GM12878 (cell line): ENCODE data around the gene THTPA. TPM values are rescaled to one million over a fixed set of nuclear protein-coding genes. Genes with fewer than 3 reads are reported as not detected.

Experiments used
- ATAC-seq: fragments of 200-7000 bp; cut with Tn5 transposase; 3 replicates; pipeline ENCODE4 v1.9.1; 2020; ENCODE audit warnings: mild to moderate bottlenecking, moderate library complexity
- BruUV-seq: library from RNA; stranded (reverse); fragments of 400-500 nt; replicated peaks from 2 replicates; lab custom pipeline; 2021; lab: Mats Ljungman, UMichigan
- CTCF ChIA-PET: fragments of 300-600 bp; sonication (Branson Sonifier 250); formaldehyde crosslinking; extraction: SDS; loops from one replicate; lab custom pipeline; 2021; ENCODE audit warnings: inconsistent platforms; lab: Yijun Ruan, JAX
- POLR2A ChIA-PET: fragments of 350-600 bp; formaldehyde crosslinking; extraction: SDS; loops from one replicate; lab custom pipeline; 2021; ENCODE audit warnings: inconsistent platforms; lab: Charles Lee
- RAD21 ChIA-PET: fragments of 300-600 bp; sonication (Branson Sonifier 250); formaldehyde crosslinking; loops from one replicate; lab custom pipeline; 2023; ENCODE audit warnings: antibody characterized with exemption; ENCODE audit not compliant: unreplicated experiment; lab: Charles Lee
- SMC1A ChIA-PET: fragments of 300-600 bp; sonication (Branson Sonifier 250); formaldehyde crosslinking; loops from one replicate; lab custom pipeline; 2023; ENCODE audit not compliant: unreplicated experiment, uncharacterized antibody; lab: Charles Lee
- DNase-seq: peaks from one replicate; pipeline ENCODE4 v3.0.0-alpha.2; 2011; ENCODE audit warnings: low read depth, low spot score
- FAIRE-seq: peaks from 3 replicates; lab custom pipeline; 2011; peaks lifted over from hg19 to GRCh38; lab: Jason Lieb, UNC
- H2AFZ ChIP-seq: 2 replicates; pipeline ENCODE4 v1.6.0; 2011; ENCODE audit warnings: low read depth, low read length, control low read depth; ENCODE audit not compliant: control insufficient read depth
- H3K27ac ChIP-seq: 2 replicates; pipeline ENCODE4 v1.5.1; 2011; ENCODE audit warnings: control low read depth; ENCODE audit not compliant: control insufficient read depth, insufficient read depth
- H3K27me3 ChIP-seq, 2 experiments: replicated peaks in 1 of 2; 2 replicates each; pipeline versions ENCODE4 v1.6.0 to v1.6.1; 2011; ENCODE audit warnings: low read length in 1 of 2; ENCODE audit not compliant: control insufficient read depth in 2 of 2, insufficient read depth in 2 of 2
- H3K36me3 ChIP-seq, 2 experiments: 2 replicates each; pipeline ENCODE4 v1.5.1; 2011; ENCODE audit warnings: low read length in 1 of 2; ENCODE audit not compliant: control insufficient read depth in 2 of 2, insufficient read depth in 2 of 2
- H3K4me1 ChIP-seq: 2 replicates; pipeline ENCODE4 v1.6.1; 2011; ENCODE audit warnings: mild to moderate bottlenecking, low read length, moderate library complexity, mixed read lengths; ENCODE audit not compliant: control insufficient read depth, insufficient read depth
- H3K4me2 ChIP-seq: 2 replicates; pipeline ENCODE4 v1.6.0; 2011; ENCODE audit warnings: control low read depth; ENCODE audit not compliant: control insufficient read depth, insufficient read depth
- H3K4me3 ChIP-seq: fragments of 200-600 bp; sonication (generic); 2 replicates; pipeline ENCODE4 v1.5.1; 2016
- H3K79me2 ChIP-seq: 2 replicates; pipeline ENCODE4 v1.6.0; 2011; ENCODE audit warnings: low read length; ENCODE audit not compliant: control insufficient read depth, insufficient read depth
- H3K9ac ChIP-seq: 2 replicates; pipeline ENCODE4 v1.8.0; 2011; ENCODE audit warnings: low read length, control low read depth, mixed read lengths; ENCODE audit not compliant: control insufficient read depth, insufficient read depth
- H3K9me3 ChIP-seq: replicated peaks from 3 replicates; pipeline ENCODE4 v1.5.1; 2011; ENCODE audit warnings: mild to moderate bottlenecking, low read length; ENCODE audit not compliant: control insufficient read depth, insufficient read depth
- H4K20me1 ChIP-seq: 2 replicates; pipeline ENCODE4 v1.6.0; 2011; ENCODE audit not compliant: control insufficient read depth, insufficient read depth
- CREB1 ChIP-seq: IDR thresholded peaks from 2 replicates; pipeline ENCODE4 v1.6.1; 2012; ENCODE audit warnings: low read depth, mild to moderate bottlenecking, inconsistent platforms
- CREM ChIP-seq: IDR thresholded peaks from 2 replicates; pipeline ENCODE4 v1.6.1; 2014; ENCODE audit warnings: antibody characterized with exemption, low read depth
- DPF2 ChIP-seq: fragments of 450-650 bp; IDR thresholded peaks from 2 replicates; pipeline ENCODE4 v1.6.1; 2017; ENCODE audit warnings: mild to moderate bottlenecking
- ESRRA ChIP-seq: IDR thresholded peaks from 2 replicates; pipeline ENCODE4 v1.6.1; 2012; ENCODE audit warnings: mild to moderate bottlenecking, low read length, improper control_type of control experiment
- IKZF1 ChIP-seq: fragments of 450-650 bp; conservative IDR thresholded peaks from 2 replicates; pipeline ENCODE4 v1.6.1; 2017; ENCODE audit warnings: antibody characterized with exemption, mild to moderate bottlenecking
- MEF2A ChIP-seq: IDR thresholded peaks from 2 replicates; pipeline ENCODE4 v1.6.1; 2011; ENCODE audit warnings: low read depth, mild to moderate bottlenecking, low read length, moderate library complexity; ENCODE audit not compliant: insufficient read depth
- NRF1 ChIP-seq: conservative IDR thresholded peaks from 2 replicates; pipeline ENCODE4 v1.6.1; 2011; ENCODE audit warnings: mild to moderate bottlenecking, low read depth, low read length, improper control_type of control experiment
- RUNX3 ChIP-seq: IDR thresholded peaks from 2 replicates; pipeline ENCODE4 v1.6.1; 2012; ENCODE audit warnings: low read length, inconsistent platforms
- YBX1 ChIP-seq: fragments of 450-650 bp; IDR thresholded peaks from 2 replicates; pipeline ENCODE4 v1.6.1; 2016; ENCODE audit warnings: antibody characterized with exemption
- ZZZ3 ChIP-seq: IDR thresholded peaks from 2 replicates; pipeline ENCODE4 v1.6.1; 2011; ENCODE audit warnings: low read depth; ENCODE audit not compliant: control insufficient read depth, insufficient read length
- WGBS: methylation state at CpG from one replicate; pipeline ENCODE4 v1.1.6; 2016; ENCODE audit warnings: low lambda C conversion rate; ENCODE audit not compliant: insufficient replicate concordance, insufficient coverage; ENCODE audit errors: missing lambda C conversion rate; 5-methylcytosine and 5-hydroxymethylcytosine counted together
- in situ Hi-C: fragments of 300-500 bp; cut with MboI; formaldehyde crosslinking; loops from 9 replicates; pipeline ENCODE4 v1.14.3; 2018; ENCODE audit warnings: mixed read lengths
- intact Hi-C: fragments of 100-400 bp; cut with micrococcal nuclease; formaldehyde crosslinking; loops from one replicate; pipeline ENCODE4 v1.14.2; 2022; ENCODE audit not compliant: unreplicated experiment
- polyA plus RNA-seq, 11 experiments: library from polyadenylated mRNA; depleted of rRNA in 4 of 11; unstranded in 6 of 11; stranded (reverse) in 5 of 11; fragments of >200 nt; fragmentation: Nextera tagmentation in 4 of 11; fragmentation: Illumina TruSeq in 1 of 11; extraction: Ambion mirVana in 4 of 11; extraction: Trizol in 1 of 11; gene quantifications; 1 replicate in 1 of 11; 2 replicates in 10 of 11; pipeline versions ENCODE4 v1.2.1 to v1.2.3, GENCODE V29; 2011 to 2016; ENCODE audit warnings: inconsistent platforms in 2 of 11, missing spikeins in 2 of 11, low read depth in 1 of 11
- total RNA-seq, 4 experiments: library from RNA; depleted of rRNA in 3 of 4; stranded (reverse); fragments of >200 nt in 3 of 4; fragmentation: Illumina TruSeq in 1 of 4; extraction: Trizol in 1 of 4; gene quantifications; 2 replicates each; pipeline versions ENCODE4 v1.2.1 to v1.2.3, GENCODE V29; 2013 to 2021
- TF ChIP-seq, protein P1 (sequence below): fragments of 450-650 bp; IDR thresholded peaks from 2 replicates; pipeline ENCODE4 v1.6.1; 2016; ENCODE audit warnings: mild to moderate bottlenecking, moderate library complexity, borderline replicate concordance
- TF ChIP-seq, protein P2 (sequence below): IDR thresholded peaks from 2 replicates; pipeline ENCODE4 v1.6.1; 2011; ENCODE audit warnings: low read depth, mild to moderate bottlenecking, low read length, moderate library complexity, borderline replicate concordance; ENCODE audit errors: extremely low read depth
- TF ChIP-seq, protein P3 (sequence below): IDR thresholded peaks from 2 replicates; pipeline ENCODE4 v1.6.1; 2011; ENCODE audit warnings: borderline replicate concordance, low read depth, mild to moderate bottlenecking, moderate library complexity, mixed read lengths, low read length; ENCODE audit not compliant: insufficient read depth; ENCODE audit errors: extremely low read length
- TF ChIP-seq, protein P4 (sequence below): fragments of 450-650 bp; IDR thresholded peaks from 2 replicates; pipeline ENCODE4 v1.6.1; 2016; ENCODE audit warnings: mild to moderate bottlenecking
- TF ChIP-seq, protein P5 (sequence below): fragments of 150-350 bp; IDR thresholded peaks from 2 replicates; pipeline ENCODE4 v1.6.1; 2014; ENCODE audit warnings: mild to moderate bottlenecking, low read depth, low read length

THTPA gene
- total and polyA plus RNA-seq, 10 of the 15 experiments (the other 5 are each of a cell fraction or from before 2014, with no cell fraction given): 3.1 to 24.9 (median 12.8) TPM

DNA sequence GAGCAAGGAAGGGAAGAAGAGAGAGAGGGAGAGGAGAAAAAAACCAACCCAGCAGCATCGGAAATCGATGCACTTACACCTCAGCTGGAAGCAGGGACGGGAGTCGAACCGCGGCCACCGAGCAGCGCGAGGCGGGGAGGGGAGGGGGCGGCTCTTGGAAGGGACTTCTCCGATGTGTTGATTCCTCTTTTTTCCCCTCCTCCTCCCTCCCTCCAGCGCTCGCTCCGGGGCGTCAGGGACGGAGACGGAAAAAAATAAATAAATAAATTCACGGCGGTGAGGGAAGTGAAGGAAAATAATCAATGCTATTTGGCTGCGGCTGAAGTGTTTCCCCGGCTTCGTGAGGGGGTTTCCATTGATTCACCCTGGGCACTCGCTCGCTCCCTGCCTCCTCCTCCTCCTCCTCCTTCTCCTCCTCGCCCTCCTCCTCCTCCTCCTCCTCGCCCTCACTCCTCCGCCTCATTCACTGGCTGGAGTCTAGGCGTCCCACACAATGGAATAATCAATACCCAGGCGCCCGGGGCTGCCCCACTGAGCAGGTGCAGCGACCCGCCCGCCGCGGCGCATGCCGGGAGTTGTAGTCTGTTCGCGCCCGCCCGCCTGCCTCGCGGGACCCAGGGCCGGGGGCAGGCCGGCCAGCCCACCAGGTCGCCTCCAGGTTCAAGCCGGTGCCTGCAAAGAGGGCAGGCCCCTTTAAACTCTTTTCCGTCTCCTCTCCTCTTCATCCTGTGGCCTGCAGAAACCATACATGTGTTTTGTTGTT lies 4.6 kb upstream of the THTPA start, which contains the start of gene ZFHX2:
TSS of gene ZFHX2 (minus strand) at position 500 of the 763 bp plus-strand sequence. CDS start 16,440 bp downstream, outside the sequence.
- Histone ChIP-seq H3K4me1 (no peaks in the 10 kb centered on the region), H3K4me3 (peak within 1 kb of the TSS; percentile 91), H3K9me3 (no peaks in the 10 kb centered on the region), H3K9ac (peak within 1 kb of the TSS; percentile 48), H3K4me2 (peak within 1 kb of the TSS; percentile 70), H3K36me3 (no peaks in the 10 kb centered on the region), H4K20me1 (no peaks in the 10 kb centered on the region), H3K27me3 (no peaks in the 10 kb centered on the region), H3K79me2 (peaks cover 4% of the 10 kb centered on the region), H2AFZ (peak within 1 kb of the TSS; percentile 71), H3K27ac (peak within 1 kb of the TSS; percentile 43)
- TSS peak; percentile 65 for BruUV-seq
- in situ Hi-C loops: no loop called here
- CTCF ChIA-PET: interaction anchor here (0.7 to 1.9 kb wide), 11 partner anchors 10 to 636 kb away, joined by 3 to 14 read pairs (median 3); partner anchors contain the start of gene PABPN1
- ATAC-seq: peak; percentile 77
- DNase-seq: no peak
- 1% methylated on average over 43 of the region's 49 CpGs for WGBS
- SMC1A ChIA-PET: interaction anchor here (1.2 to 1.4 kb wide), 3 partner anchors 16 to 74 kb away, joined by 3 to 5 read pairs (median 3); partner anchors contain the start of gene AP1G2
- POLR2A ChIA-PET: interaction anchor here (0.6 to 1.1 kb wide), 4 partner anchors 15 to 231 kb away, joined by 3 to 4 read pairs (median 3); partner anchors contain the start of gene PABPN1
- RAD21 ChIA-PET: no interaction called here
- intact Hi-C loops: no loop called here
- no peak for FAIRE-seq
- TF ChIP-seq, protein P1, sequence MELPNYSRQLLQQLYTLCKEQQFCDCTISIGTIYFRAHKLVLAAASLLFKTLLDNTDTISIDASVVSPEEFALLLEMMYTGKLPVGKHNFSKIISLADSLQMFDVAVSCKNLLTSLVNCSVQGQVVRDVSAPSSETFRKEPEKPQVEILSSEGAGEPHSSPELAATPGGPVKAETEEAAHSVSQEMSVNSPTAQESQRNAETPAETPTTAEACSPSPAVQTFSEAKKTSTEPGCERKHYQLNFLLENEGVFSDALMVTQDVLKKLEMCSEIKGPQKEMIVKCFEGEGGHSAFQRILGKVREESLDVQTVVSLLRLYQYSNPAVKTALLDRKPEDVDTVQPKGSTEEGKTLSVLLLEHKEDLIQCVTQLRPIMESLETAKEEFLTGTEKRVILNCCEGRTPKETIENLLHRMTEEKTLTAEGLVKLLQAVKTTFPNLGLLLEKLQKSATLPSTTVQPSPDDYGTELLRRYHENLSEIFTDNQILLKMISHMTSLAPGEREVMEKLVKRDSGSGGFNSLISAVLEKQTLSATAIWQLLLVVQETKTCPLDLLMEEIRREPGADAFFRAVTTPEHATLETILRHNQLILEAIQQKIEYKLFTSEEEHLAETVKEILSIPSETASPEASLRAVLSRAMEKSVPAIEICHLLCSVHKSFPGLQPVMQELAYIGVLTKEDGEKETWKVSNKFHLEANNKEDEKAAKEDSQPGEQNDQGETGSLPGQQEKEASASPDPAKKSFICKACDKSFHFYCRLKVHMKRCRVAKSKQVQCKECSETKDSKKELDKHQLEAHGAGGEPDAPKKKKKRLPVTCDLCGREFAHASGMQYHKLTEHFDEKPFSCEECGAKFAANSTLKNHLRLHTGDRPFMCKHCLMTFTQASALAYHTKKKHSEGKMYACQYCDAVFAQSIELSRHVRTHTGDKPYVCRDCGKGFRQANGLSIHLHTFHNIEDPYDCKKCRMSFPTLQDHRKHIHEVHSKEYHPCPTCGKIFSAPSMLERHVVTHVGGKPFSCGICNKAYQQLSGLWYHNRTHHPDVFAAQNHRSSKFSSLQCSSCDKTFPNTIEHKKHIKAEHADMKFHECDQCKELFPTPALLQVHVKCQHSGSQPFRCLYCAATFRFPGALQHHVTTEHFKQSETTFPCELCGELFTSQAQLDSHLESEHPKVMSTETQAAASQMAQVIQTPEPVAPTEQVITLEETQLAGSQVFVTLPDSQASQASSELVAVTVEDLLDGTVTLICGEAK: no peak
- TF ChIP-seq, protein P2, sequence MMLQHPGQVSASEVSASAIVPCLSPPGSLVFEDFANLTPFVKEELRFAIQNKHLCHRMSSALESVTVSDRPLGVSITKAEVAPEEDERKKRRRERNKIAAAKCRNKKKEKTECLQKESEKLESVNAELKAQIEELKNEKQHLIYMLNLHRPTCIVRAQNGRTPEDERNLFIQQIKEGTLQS: no peak
- TF ChIP-seq DPF2 (no peak), ZZZ3 (no peak), CREM (no peak), ESRRA (no peak), MEF2A (no peak), YBX1 (no peak), NRF1 (0 out of 2 replicates have a peak, but pooled peaks have one; percentile 12), IKZF1 (peak; percentile 88), RUNX3 (peak; percentile 35; the same call in 1 of the 2 replicates), CREB1 (no peak)
- TF ChIP-seq, protein P3, sequence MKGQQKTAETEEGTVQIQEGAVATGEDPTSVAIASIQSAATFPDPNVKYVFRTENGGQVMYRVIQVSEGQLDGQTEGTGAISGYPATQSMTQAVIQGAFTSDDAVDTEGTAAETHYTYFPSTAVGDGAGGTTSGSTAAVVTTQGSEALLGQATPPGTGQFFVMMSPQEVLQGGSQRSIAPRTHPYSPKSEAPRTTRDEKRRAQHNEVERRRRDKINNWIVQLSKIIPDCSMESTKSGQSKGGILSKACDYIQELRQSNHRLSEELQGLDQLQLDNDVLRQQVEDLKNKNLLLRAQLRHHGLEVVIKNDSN: no peak
- TF ChIP-seq, protein P4, sequence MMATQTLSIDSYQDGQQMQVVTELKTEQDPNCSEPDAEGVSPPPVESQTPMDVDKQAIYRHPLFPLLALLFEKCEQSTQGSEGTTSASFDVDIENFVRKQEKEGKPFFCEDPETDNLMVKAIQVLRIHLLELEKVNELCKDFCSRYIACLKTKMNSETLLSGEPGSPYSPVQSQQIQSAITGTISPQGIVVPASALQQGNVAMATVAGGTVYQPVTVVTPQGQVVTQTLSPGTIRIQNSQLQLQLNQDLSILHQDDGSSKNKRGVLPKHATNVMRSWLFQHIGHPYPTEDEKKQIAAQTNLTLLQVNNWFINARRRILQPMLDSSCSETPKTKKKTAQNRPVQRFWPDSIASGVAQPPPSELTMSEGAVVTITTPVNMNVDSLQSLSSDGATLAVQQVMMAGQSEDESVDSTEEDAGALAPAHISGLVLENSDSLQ: no peak
- TF ChIP-seq, protein P5, sequence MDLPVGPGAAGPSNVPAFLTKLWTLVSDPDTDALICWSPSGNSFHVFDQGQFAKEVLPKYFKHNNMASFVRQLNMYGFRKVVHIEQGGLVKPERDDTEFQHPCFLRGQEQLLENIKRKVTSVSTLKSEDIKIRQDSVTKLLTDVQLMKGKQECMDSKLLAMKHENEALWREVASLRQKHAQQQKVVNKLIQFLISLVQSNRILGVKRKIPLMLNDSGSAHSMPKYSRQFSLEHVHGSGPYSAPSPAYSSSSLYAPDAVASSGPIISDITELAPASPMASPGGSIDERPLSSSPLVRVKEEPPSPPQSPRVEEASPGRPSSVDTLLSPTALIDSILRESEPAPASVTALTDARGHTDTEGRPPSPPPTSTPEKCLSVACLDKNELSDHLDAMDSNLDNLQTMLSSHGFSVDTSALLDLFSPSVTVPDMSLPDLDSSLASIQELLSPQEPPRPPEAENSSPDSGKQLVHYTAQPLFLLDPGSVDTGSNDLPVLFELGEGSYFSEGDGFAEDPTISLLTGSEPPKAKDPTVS: no peak
